Pancreas (tissue), 10 donors: ENCODE measurements around the gene LPO. TPM values are rescaled to one million over a fixed set of nuclear protein-coding genes. Genes with fewer than 3 reads are reported as not detected.

Source experiments
- ATAC-seq, 4 donors: fragments of 200-7000 bp; cut with Tn5 transposase; one replicate each; pipeline versions ENCODE4 v1.8.0 to v1.9.1; 2020; ENCODE audit warnings: mild to moderate bottlenecking in 4 of 4, moderate library complexity in 4 of 4
- DNase-seq, 6 donors: peaks; one replicate each; pipeline ENCODE4 v3.0.0-alpha.2; 2020
- FAIRE-seq: peaks from 2 replicates; lab custom pipeline; 2012; peaks lifted over from hg19 to GRCh38; lab: Jason Lieb, UNC
- H3K27ac ChIP-seq, 4 donors: fragments of 200-600 bp; sonication (generic); 1 replicate in 3 of 4; 2 replicates in 1 of 4; pipeline versions ENCODE4 v1.5.0 to v1.8.0; 2020
- H3K27me3 ChIP-seq, 4 donors: fragments of 200-600 bp; one replicate each; pipeline ENCODE4 v1.8.0; 2021
- H3K36me3 ChIP-seq, 3 donors: fragments of 200-600 bp; sonication (generic) in 1 of 3; one replicate each; pipeline versions ENCODE4 v1.5.0 to v1.8.0; 2020 to 2021
- H3K4me1 ChIP-seq, 3 donors: fragments of 200-600 bp; one replicate each; pipeline ENCODE4 v1.8.0; 2021
- H3K4me3 ChIP-seq, 4 donors: fragments of 200-600 bp; sonication (generic) in 2 of 4; one replicate each; pipeline versions ENCODE4 v1.5.0 to v1.8.0; 2020 to 2021
- H3K9me3 ChIP-seq, 4 donors: fragments of 200-600 bp; one replicate each; pipeline ENCODE4 v1.8.0; 2021
- CTCF ChIP-seq, 4 donors: fragments of 200-600 bp; sonication (generic) in 3 of 4; IDR thresholded peaks; one replicate each; pipeline versions ENCODE4 v1.5.0 to v1.8.0; 2021; ENCODE audit warnings: antibody characterized with exemption in 4 of 4
- WGBS, 2 donors: extraction: QIAGEN DNeasy Blood & Tissue Kit; methylation state at CpG; one replicate each; pipeline ENCODE4 v1.1.7; 2013; 5-methylcytosine and 5-hydroxymethylcytosine counted together
- intact Hi-C, 3 donors: fragments of 100-400 bp; cut with DNase I; formaldehyde crosslinking; loops; one replicate each; pipeline versions ENCODE4 v1.11.1 to v1.14.2; 2022
- polyA plus RNA-seq, 2 donors: library from polyadenylated mRNA; stranded (reverse); fragments of 200-250 nt; gene quantifications; one replicate each; pipeline ENCODE4 v1.2.3, GENCODE V29; 2013
- total RNA-seq, 6 donors: library from RNA; stranded (reverse); fragmentation: NEBNext Ultra II Directional in 4 of 6; extraction: Animal tissue kit (Norgen Biotek cat#: 25700) in 4 of 6; gene quantifications; one replicate each; pipeline versions ENCODE4 v1.2.1 to v1.2.4, GENCODE V29; 2021 to 2023
- donor health status: healthy with polysubstance abuse.
- donor health status: DM: no; HTN: no; CAD: no; lungs with moderate emphysema.
- donor health status: DM: no; HTN: no; CAD: no.
- donor health status: control.
- donor health status: control.
- donor health status: Bipolar disorder and iron deficiency.
- donor health status: DM: yes; HTN: yes; CAD: no.
- donor health status: DM: no; HTN: no; CAD: no.
- donor health status: DM: no; HTN: no; CAD: no.
- donor health status: DM: yes; HTN: yes; CAD: no.

The LPO gene
- total and polyA plus RNA-seq, 8 donors, result 0.08 to 0.23 TPM; not detected in 6

GRCh38 chr17:58246104-58246740 is 7.8 kb downstream of the LPO start:
- H3K27ac ChIP-seq, result no peak overlapping the region
- H3K9me3 ChIP-seq, result no peaks in the 10 kb centered on the region
- DNase-seq, result no peak
- intact Hi-C loops, result no loop called here
- ATAC-seq, result no peak
- FAIRE-seq, result no peak
- no peaks in the 10 kb centered on the region for H3K27me3 ChIP-seq
- no peak overlapping the region for H3K4me3 ChIP-seq
- no peaks in the 10 kb centered on the region for H3K36me3 ChIP-seq
- TF ChIP-seq CTCF (IDR thresholded peaks at IDR 0.05), result no peak
- 71 to 76% methylated on average over 13 of the region's 13 CpGs for WGBS, 2 donors
- no peaks in the 10 kb centered on the region for H3K4me1 ChIP-seq

- Histone ChIP-seq H3K4me3 (no peak overlapping the region), H3K36me3 (no peaks in the 10 kb centered on the region), H3K27ac (no peak overlapping the region), H3K27me3 (no peaks in the 10 kb centered on the region), H3K4me1 (no peaks in the 10 kb centered on the region), H3K9me3 (no peaks in the 10 kb centered on the region)
- 82 to 86% methylated on average over 1 of the region's 1 CpG for WGBS, 2 donors
- intact Hi-C loops, result no loop called here
- no peak for TF ChIP-seq CTCF (IDR thresholded peaks at IDR 0.05)
- FAIRE-seq (no peak), ATAC-seq (no peak), DNase-seq (no peak)
These were observed 8.4 kb downstream of the LPO start for GRCh38 chr17:58246781-58247180.

- WGBS, 2 donors, result 77 to 89% methylated on average over 10 of the region's 10 CpGs
- no peaks in the 10 kb centered on the region for H3K9me3 ChIP-seq
- H3K4me3 ChIP-seq, result no peak overlapping the region
- no peaks in the 10 kb centered on the region for H3K4me1 ChIP-seq
- H3K36me3 ChIP-seq, result no peaks in the 10 kb centered on the region
- H3K27me3 ChIP-seq, result no peaks in the 10 kb centered on the region
- no peak overlapping the region for H3K27ac ChIP-seq
- ATAC-seq (no peak), FAIRE-seq (no peak), DNase-seq (no peak)
- no peak for TF ChIP-seq CTCF (IDR thresholded peaks at IDR 0.05)
- intact Hi-C loops, result no loop called here
These were observed 9.4 kb downstream of the LPO start for GRCh38 chr17:58247511-58248363.

GRCh38 chr17:58248955-58249269 is 10.5 kb downstream of the LPO start:
- H3K27me3 ChIP-seq, result no peaks in the 10 kb centered on the region
- no peak for DNase-seq
- H3K4me1 ChIP-seq, result no peaks in the 10 kb centered on the region
- no peaks in the 10 kb centered on the region for H3K36me3 ChIP-seq
- H3K9me3 ChIP-seq, result no peaks in the 10 kb centered on the region
- H3K4me3 ChIP-seq, result peak overlapping the region in 1 of 4 donors; percentile 51
- no peak overlapping the region for H3K27ac ChIP-seq
- TF ChIP-seq CTCF (IDR thresholded peaks at IDR 0.05), result no peak
- peak in 1 of 4 donors; percentile 12 for ATAC-seq
- FAIRE-seq, result no peak
- 22 to 26% methylated on average over 10 of the region's 10 CpGs for WGBS, 2 donors
- intact Hi-C loops, result no loop called here
